ENCODE data around the gene USP54. TPM values are rescaled to one million over a fixed set of nuclear protein-coding genes. Genes with fewer than 3 reads are reported as not detected.

USP54 gene
- total and polyA plus RNA-seq, 2 of the 13 experiments (the other 11 are each of a cell fraction or from before 2014, with no cell fraction given) = 18.1 to 25.0 TPM

GRCh38 chr10:73576890-73577591 lies 14.1 kb downstream of the USP54 start:
- Histone ChIP-seq H3K4me1 (ENCODE audit: insufficient read depth, low read length) (peaks cover 12% of the 10 kb centered on the region), H3K4me3 (replicated peaks in 1 of 3; ENCODE audit: insufficient read depth in 1 of 3, low read depth in 2 of 3, low read length in 3 of 3) (no peak overlapping the region), H3K9me3 (ENCODE audit: low read length) (no peaks in the 10 kb centered on the region), H3K79me2 (ENCODE audit: insufficient read depth, low read length) (no peaks in the 10 kb centered on the region), H3K27ac (ENCODE audit: extremely low read length, insufficient read depth, low read length) (no peak overlapping the region), H3K36me3 (replicated peaks in 1 of 2; ENCODE audit: control insufficient read depth in 1 of 2, insufficient read depth in 2 of 2, low read length in 2 of 2) (peaks cover 3 to 6% of the 10 kb centered on the region in 2 experiments; a peak in 3 of 5 replicates), H4K20me1 (ENCODE audit: insufficient read depth, low read length) (no peaks in the 10 kb centered on the region; the same call in 1 of the 2 replicates), H2AFZ (ENCODE audit: low read length) (no peak overlapping the region), H3K9ac (ENCODE audit: insufficient read depth, low read depth, low read length) (no peak overlapping the region), H3K4me2 (ENCODE audit: low read depth, low read length) (no peak overlapping the region), H3K27me3 (ENCODE audit: control insufficient read depth in 1 of 2, insufficient read depth in 2 of 2, low read length in 2 of 2) (no peaks in the 10 kb centered on the region)
- intact Hi-C loops (cut with micrococcal nuclease; ENCODE audit: unreplicated experiment) = no loop called here
- DNase-seq (ENCODE audit: low spot score) (no peak), FAIRE-seq (no peak), ATAC-seq (no peak)
- TF ChIP-seq CREBL2 (CRISPR knock-in tag; IDR thresholded peaks at IDR 0.05; ENCODE audit: borderline replicate concordance) (no peak), ZNF597 (CRISPR knock-in tag; IDR thresholded peaks at IDR 0.05) (no peak), MYC (CRISPR knock-in tag; IDR thresholded peaks at IDR 0.05; ENCODE audit: borderline replicate concordance) (no peak), RNF2 (conservative IDR thresholded peaks at IDR 0.05; ENCODE audit: low read depth) (no peak), ZNF546 (CRISPR knock-in tag; conservative IDR thresholded peaks at IDR 0.05) (no peak), MATR3 (CRISPR knock-in tag; IDR thresholded peaks at IDR 0.05) (no peak), WIZ (CRISPR knock-in tag; IDR thresholded peaks at IDR 0.05) (no peak), ZNF30 (CRISPR knock-in tag; IDR thresholded peaks at IDR 0.05) (no peak)
- ChIA-PET POLR2A (no interaction called here), CTCF (ENCODE audit: low intra/inter-chr PET ratio, low total read pairs) (no interaction called here)
- 97% methylated on average over 3 of the region's 3 CpGs for WGBS (ENCODE audit: low lambda C conversion rate)
- in situ Hi-C loops (cut with HindIII; ENCODE audit: extremely low pct_ligation_motif_present, low pct_unique_long_range_greater_than_20kb) = no loop called here
- no TSS peak for BruUV-seq (replicated peaks)
